HEK293 (cell line): ENCODE measurements around the gene QRICH2.

Experiments used
- CTCF ChIA-PET: fragments of 350-600 bp; formaldehyde crosslinking; extraction: SDS; loops from one replicate; lab custom pipeline; 2021; ENCODE audit warnings: antibody characterized with exemption; lab: Yijun Ruan, JAX
- POLR2A ChIA-PET: fragments of 300-600 bp; formaldehyde crosslinking; extraction: SDS; loops from one replicate; lab custom pipeline; 2020; ENCODE audit warnings: antibody characterized with exemption, inconsistent platforms; lab: Yijun Ruan, JAX
- H3K27ac ChIP-seq: fragments of 200-500 bp; sonication (Bioruptor generic); 2 replicates; pipeline ENCODE4 v1.5.1; 2014; ENCODE audit warnings: low read depth, low read length, control low read depth, inconsistent platforms; ENCODE audit errors: extremely low read depth
- H3K36me3 ChIP-seq, 2 experiments: fragments of 200-500 bp in 1 of 2; sonication (Bioruptor generic) in 1 of 2; 1 replicate in 1 of 2; 2 replicates in 1 of 2; pipeline ENCODE4 v1.5.1; 2014 to 2017; ENCODE audit warnings: inconsistent platforms in 2 of 2, low read length in 2 of 2; ENCODE audit not compliant: control insufficient read depth in 2 of 2, insufficient read depth in 1 of 2
- H3K4me1 ChIP-seq: fragments of 200-500 bp; sonication (Bioruptor generic); 2 replicates; pipeline ENCODE4 v1.5.1; 2014; ENCODE audit warnings: mild to moderate bottlenecking, low read length, inconsistent platforms; ENCODE audit not compliant: control insufficient read depth, insufficient read depth
- H3K4me3 ChIP-seq: 2 replicates; pipeline ENCODE4 v1.5.1; 2011; ENCODE audit warnings: low read depth, mild to moderate bottlenecking, control low read depth, low read length, moderate library complexity
- H3K9me3 ChIP-seq: fragments of 200-500 bp; sonication (Bioruptor generic); 2 replicates; pipeline ENCODE4 v1.5.1; 2014; ENCODE audit warnings: low read depth, low read length, inconsistent platforms; ENCODE audit not compliant: control insufficient read depth, insufficient read depth
- GLIS1 ChIP-seq: fragments of 450-650 bp; formaldehyde crosslinking; IDR thresholded peaks from 2 replicates; pipeline ENCODE4 v1.5.1; 2016; ENCODE audit warnings: missing biosample characterization, missing genetic modification characterization
- KLF10 ChIP-seq: fragments of 450-650 bp; IDR thresholded peaks from 2 replicates; pipeline ENCODE4 v1.5.1; 2018; ENCODE audit warnings: missing biosample characterization, mild to moderate bottlenecking, missing genetic modification characterization
- SCRT2 ChIP-seq: fragments of 450-650 bp; formaldehyde crosslinking; IDR thresholded peaks from 2 replicates; pipeline ENCODE4 v1.5.1; 2016; ENCODE audit warnings: missing biosample characterization, missing genetic modification characterization
- YY1 ChIP-seq: fragments of 450-650 bp; formaldehyde crosslinking; IDR thresholded peaks from 2 replicates; pipeline ENCODE4 v1.5.1; 2018; ENCODE audit warnings: missing biosample characterization, missing genetic modification characterization
- YY2 ChIP-seq: fragments of 450-650 bp; formaldehyde crosslinking; IDR thresholded peaks from 2 replicates; pipeline ENCODE4 v1.5.1; 2016; ENCODE audit warnings: missing biosample characterization, missing genetic modification characterization
- ZBTB1 ChIP-seq: fragments of 450-650 bp; formaldehyde crosslinking; IDR thresholded peaks from 2 replicates; pipeline ENCODE4 v1.5.1; 2016; ENCODE audit warnings: missing biosample characterization, missing genetic modification characterization
- ZNF138 ChIP-seq: fragments of 450-650 bp; formaldehyde crosslinking; IDR thresholded peaks from 2 replicates; pipeline ENCODE4 v1.5.1; 2016; ENCODE audit warnings: missing biosample characterization, missing genetic modification characterization, borderline replicate concordance
- ZNF16 ChIP-seq: fragments of 450-650 bp; formaldehyde crosslinking; IDR thresholded peaks from 2 replicates; pipeline ENCODE4 v1.5.1; 2016; ENCODE audit warnings: low read depth, missing biosample characterization, missing genetic modification characterization
- ZNF175 ChIP-seq: fragments of 450-650 bp; formaldehyde crosslinking; IDR thresholded peaks from 2 replicates; pipeline ENCODE4 v1.5.1; 2016; ENCODE audit warnings: missing biosample characterization, missing genetic modification characterization
- ZNF335 ChIP-seq: fragments of 450-650 bp; formaldehyde crosslinking; conservative IDR thresholded peaks from 2 replicates; pipeline ENCODE4 v1.5.1; 2016; ENCODE audit warnings: missing biosample characterization, missing genetic modification characterization
- ZNF350 ChIP-seq: fragments of 450-650 bp; formaldehyde crosslinking; IDR thresholded peaks from 2 replicates; pipeline ENCODE4 v1.5.0; 2017; ENCODE audit warnings: missing biosample characterization, mild to moderate bottlenecking, missing genetic modification characterization
- ZNF394 ChIP-seq: fragments of 450-650 bp; formaldehyde crosslinking; IDR thresholded peaks from 2 replicates; pipeline ENCODE4 v1.5.1; 2016; ENCODE audit warnings: missing biosample characterization, missing genetic modification characterization, mild to moderate bottlenecking, moderate library complexity, borderline replicate concordance
- ZNF549 ChIP-seq: fragments of 450-650 bp; IDR thresholded peaks from 2 replicates; pipeline ENCODE4 v1.5.1; 2018; ENCODE audit warnings: missing biosample characterization, missing genetic modification characterization, mild to moderate bottlenecking, inconsistent platforms, moderate library complexity
- ZNF610 ChIP-seq: fragments of 450-650 bp; formaldehyde crosslinking; IDR thresholded peaks from 2 replicates; pipeline ENCODE4 v1.5.1; 2016; ENCODE audit warnings: missing biosample characterization, missing genetic modification characterization, borderline replicate concordance
- ZNF837 ChIP-seq: fragments of 450-650 bp; formaldehyde crosslinking; IDR thresholded peaks from 2 replicates; pipeline ENCODE4 v1.5.1; 2016; ENCODE audit warnings: missing biosample characterization, missing genetic modification characterization
- TF ChIP-seq, protein P1 (sequence below): fragments of 450-650 bp; formaldehyde crosslinking; IDR thresholded peaks from 2 replicates; pipeline ENCODE4 v1.5.1; 2016; ENCODE audit warnings: missing biosample characterization, missing genetic modification characterization
- TF ChIP-seq, protein P2 (sequence below): fragments of 450-650 bp; formaldehyde crosslinking; optimal IDR thresholded peaks from 2 replicates; pipeline ENCODE3; 2016; ENCODE audit warnings: missing biosample characterization, mild to moderate bottlenecking, missing genetic modification characterization
- TF ChIP-seq, protein P3 (sequence below): fragments of 450-650 bp; formaldehyde crosslinking; IDR thresholded peaks from 2 replicates; pipeline ENCODE4 v1.5.1; 2016; ENCODE audit warnings: missing biosample characterization, missing genetic modification characterization
- TF ChIP-seq, protein P4 (sequence below): fragments of 450-650 bp; formaldehyde crosslinking; IDR thresholded peaks from 2 replicates; pipeline ENCODE4 v1.5.1; 2016; ENCODE audit warnings: missing biosample characterization, missing genetic modification characterization, borderline replicate concordance
- TF ChIP-seq, protein P5 (sequence below): fragments of 450-650 bp; formaldehyde crosslinking; IDR thresholded peaks from 2 replicates; pipeline ENCODE4 v1.5.1; 2017; ENCODE audit warnings: missing biosample characterization, missing genetic modification characterization
- TF ChIP-seq, protein P6 (sequence below): fragments of 450-650 bp; formaldehyde crosslinking; IDR thresholded peaks from 2 replicates; pipeline ENCODE4 v1.5.1; 2016; ENCODE audit warnings: missing biosample characterization, missing genetic modification characterization, low read depth

QRICH2 gene

DNA sequence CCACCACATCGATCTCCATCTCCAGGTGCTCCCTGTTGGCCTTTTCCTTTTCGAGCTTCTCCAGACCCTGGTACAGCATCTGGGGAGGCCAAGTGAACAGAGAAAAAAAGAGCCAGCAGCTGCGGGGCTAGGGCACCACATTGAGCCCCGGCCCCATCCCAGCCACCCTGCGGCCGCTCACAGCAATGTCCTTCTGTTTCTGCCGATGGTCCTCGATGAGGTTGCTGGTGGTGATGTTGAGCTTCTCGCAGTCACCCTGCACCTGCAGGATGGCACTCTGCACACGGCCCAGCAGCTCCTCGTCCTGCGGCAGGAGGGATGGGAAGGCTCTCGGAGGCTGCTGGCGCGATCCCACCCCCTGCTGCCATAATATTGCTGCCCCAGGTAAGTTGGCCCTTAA, 27.4 kb downstream of the QRICH2 start:
- TF ChIP-seq ZNF610 (tag by site-specific recombination) (no peak), ZNF837 (tag by site-specific recombination) (no peak), ZNF16 (no peak), ZNF394 (tag by site-specific recombination) (no peak), GLIS1 (tag by site-specific recombination) (no peak), ZNF549 (tag by site-specific recombination) (no peak), ZNF335 (no peak), SCRT2 (tag by site-specific recombination) (no peak), ZBTB1 (no peak), ZNF175 (tag by site-specific recombination) (no peak)
- TF ChIP-seq, protein P1, sequence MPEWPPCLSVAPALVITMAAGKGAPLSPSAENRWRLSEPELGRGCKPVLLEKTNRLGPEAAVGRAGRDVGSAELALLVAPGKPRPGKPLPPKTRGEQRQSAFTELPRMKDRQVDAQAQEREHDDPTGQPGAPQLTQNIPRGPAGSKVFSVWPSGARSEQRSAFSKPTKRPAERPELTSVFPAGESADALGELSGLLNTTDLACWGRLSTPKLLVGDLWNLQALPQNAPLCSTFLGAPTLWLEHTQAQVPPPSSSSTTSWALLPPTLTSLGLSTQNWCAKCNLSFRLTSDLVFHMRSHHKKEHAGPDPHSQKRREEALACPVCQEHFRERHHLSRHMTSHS: no peak
- TF ChIP-seq, protein P2, sequence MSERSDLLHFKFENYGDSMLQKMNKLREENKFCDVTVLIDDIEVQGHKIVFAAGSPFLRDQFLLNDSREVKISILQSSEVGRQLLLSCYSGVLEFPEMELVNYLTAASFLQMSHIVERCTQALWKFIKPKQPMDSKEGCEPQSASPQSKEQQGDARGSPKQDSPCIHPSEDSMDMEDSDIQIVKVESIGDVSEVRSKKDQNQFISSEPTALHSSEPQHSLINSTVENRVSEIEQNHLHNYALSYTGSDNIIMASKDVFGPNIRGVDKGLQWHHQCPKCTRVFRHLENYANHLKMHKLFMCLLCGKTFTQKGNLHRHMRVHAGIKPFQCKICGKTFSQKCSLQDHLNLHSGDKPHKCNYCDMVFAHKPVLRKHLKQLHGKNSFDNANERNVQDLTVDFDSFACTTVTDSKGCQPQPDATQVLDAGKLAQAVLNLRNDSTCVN (tag by site-specific recombination): no peak
- TF ChIP-seq, protein P3, sequence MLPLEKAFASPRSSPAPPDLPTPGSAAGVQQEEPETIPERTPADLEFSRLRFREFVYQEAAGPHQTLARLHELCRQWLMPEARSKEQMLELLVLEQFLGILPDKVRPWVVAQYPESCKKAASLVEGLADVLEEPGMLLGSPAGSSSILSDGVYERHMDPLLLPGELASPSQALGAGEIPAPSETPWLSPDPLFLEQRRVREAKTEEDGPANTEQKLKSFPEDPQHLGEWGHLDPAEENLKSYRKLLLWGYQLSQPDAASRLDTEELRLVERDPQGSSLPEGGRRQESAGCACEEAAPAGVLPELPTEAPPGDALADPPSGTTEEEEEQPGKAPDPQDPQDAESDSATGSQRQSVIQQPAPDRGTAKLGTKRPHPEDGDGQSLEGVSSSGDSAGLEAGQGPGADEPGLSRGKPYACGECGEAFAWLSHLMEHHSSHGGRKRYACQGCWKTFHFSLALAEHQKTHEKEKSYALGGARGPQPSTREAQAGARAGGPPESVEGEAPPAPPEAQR: no peak
- TF ChIP-seq, protein P4, sequence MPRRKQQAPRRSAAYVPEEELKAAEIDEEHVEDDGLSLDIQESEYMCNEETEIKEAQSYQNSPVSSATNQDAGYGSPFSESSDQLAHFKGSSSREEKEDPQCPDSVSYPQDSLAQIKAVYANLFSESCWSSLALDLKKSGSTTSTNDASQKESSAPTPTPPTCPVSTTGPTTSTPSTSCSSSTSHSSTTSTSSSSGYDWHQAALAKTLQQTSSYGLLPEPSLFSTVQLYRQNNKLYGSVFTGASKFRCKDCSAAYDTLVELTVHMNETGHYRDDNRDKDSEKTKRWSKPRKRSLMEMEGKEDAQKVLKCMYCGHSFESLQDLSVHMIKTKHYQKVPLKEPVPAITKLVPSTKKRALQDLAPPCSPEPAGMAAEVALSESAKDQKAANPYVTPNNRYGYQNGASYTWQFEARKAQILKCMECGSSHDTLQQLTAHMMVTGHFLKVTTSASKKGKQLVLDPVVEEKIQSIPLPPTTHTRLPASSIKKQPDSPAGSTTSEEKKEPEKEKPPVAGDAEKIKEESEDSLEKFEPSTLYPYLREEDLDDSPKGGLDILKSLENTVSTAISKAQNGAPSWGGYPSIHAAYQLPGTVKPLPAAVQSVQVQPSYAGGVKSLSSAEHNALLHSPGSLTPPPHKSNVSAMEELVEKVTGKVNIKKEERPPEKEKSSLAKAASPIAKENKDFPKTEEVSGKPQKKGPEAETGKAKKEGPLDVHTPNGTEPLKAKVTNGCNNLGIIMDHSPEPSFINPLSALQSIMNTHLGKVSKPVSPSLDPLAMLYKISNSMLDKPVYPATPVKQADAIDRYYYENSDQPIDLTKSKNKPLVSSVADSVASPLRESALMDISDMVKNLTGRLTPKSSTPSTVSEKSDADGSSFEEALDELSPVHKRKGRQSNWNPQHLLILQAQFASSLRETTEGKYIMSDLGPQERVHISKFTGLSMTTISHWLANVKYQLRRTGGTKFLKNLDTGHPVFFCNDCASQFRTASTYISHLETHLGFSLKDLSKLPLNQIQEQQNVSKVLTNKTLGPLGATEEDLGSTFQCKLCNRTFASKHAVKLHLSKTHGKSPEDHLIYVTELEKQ (tag by site-specific recombination): no peak
- TF ChIP-seq, protein P5, sequence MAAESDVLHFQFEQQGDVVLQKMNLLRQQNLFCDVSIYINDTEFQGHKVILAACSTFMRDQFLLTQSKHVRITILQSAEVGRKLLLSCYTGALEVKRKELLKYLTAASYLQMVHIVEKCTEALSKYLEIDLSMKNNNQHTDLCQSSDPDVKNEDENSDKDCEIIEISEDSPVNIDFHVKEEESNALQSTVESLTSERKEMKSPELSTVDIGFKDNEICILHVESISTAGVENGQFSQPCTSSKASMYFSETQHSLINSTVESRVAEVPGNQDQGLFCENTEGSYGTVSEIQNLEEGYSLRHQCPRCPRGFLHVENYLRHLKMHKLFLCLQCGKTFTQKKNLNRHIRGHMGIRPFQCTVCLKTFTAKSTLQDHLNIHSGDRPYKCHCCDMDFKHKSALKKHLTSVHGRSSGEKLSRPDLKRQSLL: no peak
- no peaks in the 10 kb centered on the region for H3K9me3 ChIP-seq
- H3K27ac ChIP-seq: no peak overlapping the region
- POLR2A ChIA-PET: interaction anchor here (0.9 to 1.4 kb wide), 2 partner anchors 16 to 40 kb away, joined by 3 to 5 read pairs; partner anchors contain the start of gene UBALD2
- H3K4me1 ChIP-seq: no peaks in the 10 kb centered on the region
- CTCF ChIA-PET: interaction anchor here (1.1 to 4.8 kb wide), 19 partner anchors 8 to 280 kb away, joined by 3 to 191 read pairs (median 12); partner anchors contain the start of genes CDK3 and UBALD2
- H3K36me3 ChIP-seq: peaks cover 0 to 3% of the 10 kb centered on the region in 2 experiments; a peak in 2 of 3 replicates
- no peak overlapping the region for H3K4me3 ChIP-seq

DNA sequence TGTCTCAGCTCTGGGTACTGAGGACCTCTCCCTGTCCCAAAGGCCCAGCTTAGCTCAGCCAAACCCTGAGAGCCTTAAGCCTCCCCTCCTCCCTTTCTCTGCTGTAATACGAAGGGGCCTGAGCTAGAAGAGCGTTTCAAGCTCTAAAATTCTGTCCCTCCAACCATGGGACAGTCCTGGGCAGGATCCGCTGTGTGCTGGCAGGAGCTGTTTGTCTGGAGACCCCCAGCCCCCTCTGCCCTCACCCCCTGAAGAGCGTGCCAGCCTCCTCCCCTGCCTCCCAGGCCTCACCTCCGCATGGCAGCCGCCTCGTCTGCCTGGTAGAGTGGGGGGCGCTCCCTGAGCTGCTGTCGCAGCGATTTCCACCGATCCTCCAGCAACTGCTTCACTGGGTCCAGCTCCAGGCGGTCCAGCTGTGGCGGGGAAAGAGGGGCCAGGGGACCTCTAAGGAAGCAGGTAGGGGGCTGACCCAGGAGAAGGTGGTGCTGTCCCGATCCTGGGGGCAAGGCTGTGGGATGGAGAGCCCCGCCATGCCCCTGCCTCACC, 28.3 kb downstream of the QRICH2 start:
- Histone ChIP-seq H3K36me3 (peaks cover 0 to 3% of the 10 kb centered on the region in 2 experiments; a peak in 2 of 3 replicates), H3K4me3 (no peak overlapping the region), H3K27ac (no peak overlapping the region), H3K4me1 (no peaks in the 10 kb centered on the region), H3K9me3 (no peaks in the 10 kb centered on the region)
- CTCF ChIA-PET: interaction anchor here (0.5 to 4.8 kb wide), 75 partner anchors 9 to 1622 kb away, joined by 3 to 191 read pairs (median 5); partner anchors contain the start of genes CDK3, EXOC7, MRPL38 and PRPSAP1
- POLR2A ChIA-PET: interaction anchor here (0.5 to 2.0 kb wide), 10 partner anchors 10 to 311 kb away, joined by 3 to 13 read pairs (median 4); partner anchors contain the start of genes SRP68 and UBALD2
- no peak for TF ChIP-seq YY1
- TF ChIP-seq ZNF138: no peak
- TF ChIP-seq ZNF350 (tag by site-specific recombination): no peak
- TF ChIP-seq, protein P6, sequence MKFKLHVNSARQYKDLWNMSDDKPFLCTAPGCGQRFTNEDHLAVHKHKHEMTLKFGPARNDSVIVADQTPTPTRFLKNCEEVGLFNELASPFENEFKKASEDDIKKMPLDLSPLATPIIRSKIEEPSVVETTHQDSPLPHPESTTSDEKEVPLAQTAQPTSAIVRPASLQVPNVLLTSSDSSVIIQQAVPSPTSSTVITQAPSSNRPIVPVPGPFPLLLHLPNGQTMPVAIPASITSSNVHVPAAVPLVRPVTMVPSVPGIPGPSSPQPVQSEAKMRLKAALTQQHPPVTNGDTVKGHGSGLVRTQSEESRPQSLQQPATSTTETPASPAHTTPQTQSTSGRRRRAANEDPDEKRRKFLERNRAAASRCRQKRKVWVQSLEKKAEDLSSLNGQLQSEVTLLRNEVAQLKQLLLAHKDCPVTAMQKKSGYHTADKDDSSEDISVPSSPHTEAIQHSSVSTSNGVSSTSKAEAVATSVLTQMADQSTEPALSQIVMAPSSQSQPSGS (tag by site-specific recombination): no peak
- no peak for TF ChIP-seq KLF10 (tag by site-specific recombination)
- no peak for TF ChIP-seq YY2 (tag by site-specific recombination)
